Measurements from ENCODE around the gene TANC1.

The TANC1 gene

GRCh38 chr2:159066541-159067156 is 98.2 kb downstream of the TANC1 start:
- DNase-seq, result no peak

- no peak for DNase-seq
Observed at GRCh38 chr2:159067971-159068370, 99.5 kb downstream of the TANC1 start.

GRCh38 chr2:159069229-159069628 is 100.8 kb downstream of the TANC1 start:
- DNase-seq, result no peak

- no peak for DNase-seq
Observed at GRCh38 chr2:159070235-159070634, 101.8 kb downstream of the TANC1 start.

GRCh38 chr2:159071190-159071915 is 102.9 kb downstream of the TANC1 start:
- no peak for DNase-seq

- no peak for DNase-seq
Observed at GRCh38 chr2:159072795-159073194, 104.4 kb downstream of the TANC1 start.

- DNase-seq, result no peak
Observed at GRCh38 chr2:159073256-159073655, 104.8 kb downstream of the TANC1 start.

- DNase-seq, result no peak
Observed at GRCh38 chr2:159074605-159075004, 106.2 kb downstream of the TANC1 start.

GRCh38 chr2:159075727-159076126 is 107.3 kb downstream of the TANC1 start:
- no peak for DNase-seq

- no peak for DNase-seq
Observed at GRCh38 chr2:159076241-159076640, 107.8 kb downstream of the TANC1 start.

- no peak for DNase-seq
Observed at GRCh38 chr2:159077869-159078268, 109.4 kb downstream of the TANC1 start.

- DNase-seq, result no peak
Observed at GRCh38 chr2:159078443-159078842, 110.0 kb downstream of the TANC1 start.

- no peak for DNase-seq
Observed at GRCh38 chr2:159080641-159081040, 112.2 kb downstream of the TANC1 start.

GRCh38 chr2:159082119-159082518 is 113.7 kb downstream of the TANC1 start:
- DNase-seq, result no peak

GRCh38 chr2:159084384-159085370 is 116.2 kb downstream of the TANC1 start:
- DNase-seq, result no peak

GRCh38 chr2:159086342-159086741 is 117.9 kb downstream of the TANC1 start:
- DNase-seq, result no peak

- DNase-seq, result no peak
Observed at GRCh38 chr2:159086826-159087225, 118.4 kb downstream of the TANC1 start.

- no peak for DNase-seq
Observed at GRCh38 chr2:159088906-159089305, 120.5 kb downstream of the TANC1 start.

GRCh38 chr2:159089543-159089942 is 121.1 kb downstream of the TANC1 start:
- no peak for DNase-seq

- no peak for DNase-seq
Observed at GRCh38 chr2:159090514-159091201, 122.2 kb downstream of the TANC1 start.

- DNase-seq, result no peak
Observed at GRCh38 chr2:159091381-159091780, 122.9 kb downstream of the TANC1 start.

- DNase-seq, result peak; percentile 3
Observed at GRCh38 chr2:159091976-159092375, 123.5 kb downstream of the TANC1 start.

- no peak for DNase-seq
Observed at GRCh38 chr2:159093497-159093896, 125.1 kb downstream of the TANC1 start.
